K562 (cell line): ENCODE measurements around the gene EXOC3L1. TPM values are rescaled to one million over a fixed set of nuclear protein-coding genes. Genes with fewer than 3 reads are reported as not detected.
A peak's percentile ranks its signal among the peaks of the same experiment; 100 is the strongest.

Experiments used
- CBFA2T3 ChIP-seq: fragments of 450-650 bp; IDR thresholded peaks from 2 replicates; pipeline ENCODE4 v1.6.1; 2017
- CREBBP ChIP-seq: IDR thresholded peaks from one replicate; pipeline ENCODE4 v1.6.1; 2012; ENCODE audit warnings: low read depth, mild to moderate bottlenecking, control low read depth, inconsistent platforms, low read length
- ETV6 ChIP-seq, 3 experiments: fragments of 150-350 bp in 1 of 3; sonication (generic) in 1 of 3; formaldehyde crosslinking in 1 of 3; IDR thresholded peaks; 2 replicates each; pipeline versions ENCODE4 v1.6.1 to v1.8.0; 2014 to 2022; ENCODE audit warnings: borderline replicate concordance in 2 of 3, low read depth in 2 of 3, antibody characterized with exemption in 1 of 3, low read length in 1 of 3, mild to moderate bottlenecking in 1 of 3, missing genetic modification reagents in 1 of 3
- GTF2E2 ChIP-seq: fragments of 200-800 bp; sonication (Bioruptor generic); IDR thresholded peaks from 2 replicates; pipeline ENCODE4 v1.6.1; 2016; ENCODE audit warnings: missing genetic modification characterization, missing compliant biosample characterization
- HNRNPUL1 ChIP-seq: fragments of 200-400 bp; formaldehyde crosslinking; IDR thresholded peaks from 2 replicates; pipeline ENCODE4 v1.6.1; 2017; ENCODE audit warnings: low read length
- HOMEZ ChIP-seq: fragments of 250-450 bp; sonication (Bioruptor Pico); IDR thresholded peaks from 2 replicates; pipeline ENCODE4 v1.4.0; 2020; ENCODE audit warnings: mild to moderate bottlenecking, moderate library complexity
- KAT8 ChIP-seq: fragments of 450-650 bp; IDR thresholded peaks from 2 replicates; pipeline ENCODE4 v1.6.1; 2016; ENCODE audit warnings: low read depth, mild to moderate bottlenecking
- PHB ChIP-seq: fragments of 250-450 bp; sonication (Bioruptor Pico); IDR thresholded peaks from 2 replicates; pipeline ENCODE4 v1.5.0; 2021
- POLR2A ChIP-seq: fragments of 450-650 bp; conservative IDR thresholded peaks from 2 replicates; pipeline ENCODE4 v1.6.1; 2016
- RBM34 ChIP-seq: fragments of 200-400 bp; formaldehyde crosslinking; IDR thresholded peaks from 2 replicates; pipeline ENCODE4 v1.6.1; 2018; ENCODE audit warnings: low read length, borderline replicate concordance; ENCODE audit not compliant: insufficient read depth
- SRSF1 ChIP-seq: fragments of 200-400 bp; formaldehyde crosslinking; IDR thresholded peaks from 2 replicates; pipeline ENCODE4 v1.6.1; 2017; ENCODE audit warnings: mild to moderate bottlenecking, low read depth, low read length, moderate library complexity
- ZNF316 ChIP-seq: fragments of 450-650 bp; IDR thresholded peaks from 2 replicates; pipeline ENCODE4 v1.6.1; 2016
- ZNF79 ChIP-seq: fragments of 250-450 bp; sonication (Bioruptor Pico); IDR thresholded peaks from 2 replicates; pipeline ENCODE4 v1.4.0; 2020; ENCODE audit warnings: low read depth, mild to moderate bottlenecking, moderate library complexity
- polyA plus RNA-seq, 8 experiments: library from polyadenylated mRNA; depleted of rRNA in 4 of 8; stranded (reverse) in 5 of 8; unstranded in 3 of 8; fragments of >200 nt; fragmentation: Nextera tagmentation in 2 of 8; fragmentation: Illumina TruSeq in 1 of 8; extraction: Ambion mirVana in 2 of 8; extraction: Trizol in 1 of 8; gene quantifications; 2 replicates each; pipeline versions ENCODE4 v1.2.1 to v1.2.3, GENCODE V29; 2011 to 2014; ENCODE audit warnings: inconsistent platforms in 1 of 8, missing spikeins in 1 of 8
- total RNA-seq, 7 experiments: library from RNA; depleted of rRNA in 6 of 7; stranded (reverse); fragments of >200 nt in 6 of 7; fragmentation: Illumina TruSeq in 2 of 7; extraction: Trizol in 2 of 7; gene quantifications; 2 replicates each; pipeline versions ENCODE4 v1.2.1 to v1.2.3, GENCODE V29; 2011 to 2021; ENCODE audit warnings: low replicate concordance in 1 of 7
- TF ChIP-seq, protein P1 (sequence below), 2 experiments: fragments of 450-650 bp in 1 of 2; sonication (generic) in 1 of 2; formaldehyde crosslinking in 1 of 2; IDR thresholded peaks; 2 replicates each; pipeline versions ENCODE4 v1.7.1 to v1.9.0; 2016 to 2022; ENCODE audit warnings: inconsistent platforms in 1 of 2, mild to moderate bottlenecking in 1 of 2, missing genetic modification reagents in 1 of 2
- TF ChIP-seq, protein P2 (sequence below): fragments of 250-450 bp; sonication (Bioruptor Pico); IDR thresholded peaks from 2 replicates; pipeline ENCODE4 v1.5.0; 2021; ENCODE audit warnings: mild to moderate bottlenecking, borderline replicate concordance

Gene EXOC3L1
- total and polyA plus RNA-seq, 9 of the 15 experiments (the other 6 are each of a cell fraction or from before 2014, with no cell fraction given): 0.08 TPM; not detected in 8

DNA sequence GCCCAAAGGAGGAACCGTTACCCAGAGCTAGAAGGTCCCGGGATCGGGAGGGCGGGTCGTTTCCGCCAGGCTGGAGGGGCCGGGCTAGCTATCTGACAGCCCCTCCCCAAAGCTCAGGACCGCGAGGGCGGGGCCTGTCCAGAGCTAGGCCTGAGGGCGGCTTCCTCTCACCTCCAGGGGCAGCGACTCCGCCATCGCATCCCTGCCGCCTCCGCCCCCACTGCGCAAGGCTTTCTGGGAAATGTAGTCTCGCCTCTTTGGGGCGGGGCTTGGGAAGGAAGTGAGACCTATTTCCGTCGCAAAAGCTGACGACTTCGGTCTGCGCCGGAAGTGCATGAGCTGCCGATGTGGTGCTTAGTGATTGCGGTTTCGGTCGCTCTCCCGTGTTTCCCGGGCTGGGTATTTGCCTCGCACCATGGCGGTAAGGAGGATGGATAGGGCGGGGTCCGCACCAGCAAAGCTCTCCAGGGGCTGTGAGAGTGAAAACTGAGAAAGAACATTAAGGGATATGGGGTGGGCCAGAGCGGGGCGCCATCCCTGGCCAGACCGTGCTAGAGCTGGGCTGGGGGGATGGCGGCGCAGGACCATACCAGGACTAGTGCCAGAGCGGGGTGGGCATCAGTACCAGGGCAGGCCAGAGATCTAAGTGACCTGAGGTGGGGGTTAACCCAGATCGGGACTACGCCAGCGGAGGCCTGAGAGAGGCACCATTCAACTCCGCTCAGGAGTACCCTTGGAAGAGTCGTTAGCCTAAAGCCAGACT, 37.0 kb upstream of the EXOC3L1 start, which contains the start of gene TMEM208 (continued):
- TF ChIP-seq, protein P1, sequence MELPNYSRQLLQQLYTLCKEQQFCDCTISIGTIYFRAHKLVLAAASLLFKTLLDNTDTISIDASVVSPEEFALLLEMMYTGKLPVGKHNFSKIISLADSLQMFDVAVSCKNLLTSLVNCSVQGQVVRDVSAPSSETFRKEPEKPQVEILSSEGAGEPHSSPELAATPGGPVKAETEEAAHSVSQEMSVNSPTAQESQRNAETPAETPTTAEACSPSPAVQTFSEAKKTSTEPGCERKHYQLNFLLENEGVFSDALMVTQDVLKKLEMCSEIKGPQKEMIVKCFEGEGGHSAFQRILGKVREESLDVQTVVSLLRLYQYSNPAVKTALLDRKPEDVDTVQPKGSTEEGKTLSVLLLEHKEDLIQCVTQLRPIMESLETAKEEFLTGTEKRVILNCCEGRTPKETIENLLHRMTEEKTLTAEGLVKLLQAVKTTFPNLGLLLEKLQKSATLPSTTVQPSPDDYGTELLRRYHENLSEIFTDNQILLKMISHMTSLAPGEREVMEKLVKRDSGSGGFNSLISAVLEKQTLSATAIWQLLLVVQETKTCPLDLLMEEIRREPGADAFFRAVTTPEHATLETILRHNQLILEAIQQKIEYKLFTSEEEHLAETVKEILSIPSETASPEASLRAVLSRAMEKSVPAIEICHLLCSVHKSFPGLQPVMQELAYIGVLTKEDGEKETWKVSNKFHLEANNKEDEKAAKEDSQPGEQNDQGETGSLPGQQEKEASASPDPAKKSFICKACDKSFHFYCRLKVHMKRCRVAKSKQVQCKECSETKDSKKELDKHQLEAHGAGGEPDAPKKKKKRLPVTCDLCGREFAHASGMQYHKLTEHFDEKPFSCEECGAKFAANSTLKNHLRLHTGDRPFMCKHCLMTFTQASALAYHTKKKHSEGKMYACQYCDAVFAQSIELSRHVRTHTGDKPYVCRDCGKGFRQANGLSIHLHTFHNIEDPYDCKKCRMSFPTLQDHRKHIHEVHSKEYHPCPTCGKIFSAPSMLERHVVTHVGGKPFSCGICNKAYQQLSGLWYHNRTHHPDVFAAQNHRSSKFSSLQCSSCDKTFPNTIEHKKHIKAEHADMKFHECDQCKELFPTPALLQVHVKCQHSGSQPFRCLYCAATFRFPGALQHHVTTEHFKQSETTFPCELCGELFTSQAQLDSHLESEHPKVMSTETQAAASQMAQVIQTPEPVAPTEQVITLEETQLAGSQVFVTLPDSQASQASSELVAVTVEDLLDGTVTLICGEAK (IDR thresholded peaks at IDR 0.05): peak; percentile 100
- TF ChIP-seq, protein P1 (CRISPR knock-in tag; IDR thresholded peaks at IDR 0.05): no peak
- TF ChIP-seq KAT8 (peak; percentile 36; the same call in 1 of the 2 replicates), ETV6 (IDR thresholded peaks at IDR 0.05; ENCODE audit: borderline replicate concordance in 1 of 2, low read depth in 2 of 2, low read length in 1 of 2) (0 out of 4 replicates have a peak, but pooled peaks of 1 of the 2 experiments have one; percentile 30), ETV6 (CRISPR knock-in tag; IDR thresholded peaks at IDR 0.05; ENCODE audit: borderline replicate concordance) (no peak), RBM34 (no peak), ZNF79 (no peak), CREBBP (no peak), HOMEZ (CRISPR knock-in tag) (no peak), SRSF1 (no peak), GTF2E2 (no peak), PHB (CRISPR knock-in tag) (no peak), POLR2A (peak; percentile 86), ZNF316 (no peak), CBFA2T3 (no peak), HNRNPUL1 (no peak)
- TF ChIP-seq, protein P2, sequence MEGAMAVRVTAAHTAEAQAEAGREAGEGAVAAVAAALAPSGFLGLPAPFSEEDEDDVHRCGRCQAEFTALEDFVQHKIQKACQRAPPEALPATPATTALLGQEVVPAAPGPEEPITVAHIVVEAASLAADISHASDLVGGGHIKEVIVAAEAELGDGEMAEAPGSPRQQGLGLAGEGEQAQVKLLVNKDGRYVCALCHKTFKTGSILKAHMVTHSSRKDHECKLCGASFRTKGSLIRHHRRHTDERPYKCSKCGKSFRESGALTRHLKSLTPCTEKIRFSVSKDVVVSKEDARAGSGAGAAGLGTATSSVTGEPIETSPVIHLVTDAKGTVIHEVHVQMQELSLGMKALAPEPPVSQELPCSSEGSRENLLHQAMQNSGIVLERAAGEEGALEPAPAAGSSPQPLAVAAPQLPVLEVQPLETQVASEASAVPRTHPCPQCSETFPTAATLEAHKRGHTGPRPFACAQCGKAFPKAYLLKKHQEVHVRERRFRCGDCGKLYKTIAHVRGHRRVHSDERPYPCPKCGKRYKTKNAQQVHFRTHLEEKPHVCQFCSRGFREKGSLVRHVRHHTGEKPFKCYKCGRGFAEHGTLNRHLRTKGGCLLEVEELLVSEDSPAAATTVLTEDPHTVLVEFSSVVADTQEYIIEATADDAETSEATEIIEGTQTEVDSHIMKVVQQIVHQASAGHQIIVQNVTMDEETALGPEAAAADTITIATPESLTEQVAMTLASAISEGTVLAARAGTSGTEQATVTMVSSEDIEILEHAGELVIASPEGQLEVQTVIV (CRISPR knock-in tag): no peak
